Activated gamma-delta T cell treated with anti-CD3 and anti-CD28 coated beads, Interleukin-2, amount 50 U/mL, for 16 hours (primary cell): ENCODE measurements around the gene ANKRD65.
A peak's percentile ranks its signal among the peaks of the same experiment; 100 is the strongest.

Experiments used
- DNase-seq: peaks from one replicate; pipeline ENCODE4 v3.0.0-alpha.2; 2020; ENCODE audit warnings: low read depth

Gene ANKRD65

GRCh38 chr1:1441002-1441888 is 20.2 kb upstream of the ANKRD65 start:
- peak; percentile 30 for DNase-seq

- no peak for DNase-seq
These were observed 19.4 kb upstream of the ANKRD65 start for GRCh38 chr1:1440262-1441001.

DNA sequence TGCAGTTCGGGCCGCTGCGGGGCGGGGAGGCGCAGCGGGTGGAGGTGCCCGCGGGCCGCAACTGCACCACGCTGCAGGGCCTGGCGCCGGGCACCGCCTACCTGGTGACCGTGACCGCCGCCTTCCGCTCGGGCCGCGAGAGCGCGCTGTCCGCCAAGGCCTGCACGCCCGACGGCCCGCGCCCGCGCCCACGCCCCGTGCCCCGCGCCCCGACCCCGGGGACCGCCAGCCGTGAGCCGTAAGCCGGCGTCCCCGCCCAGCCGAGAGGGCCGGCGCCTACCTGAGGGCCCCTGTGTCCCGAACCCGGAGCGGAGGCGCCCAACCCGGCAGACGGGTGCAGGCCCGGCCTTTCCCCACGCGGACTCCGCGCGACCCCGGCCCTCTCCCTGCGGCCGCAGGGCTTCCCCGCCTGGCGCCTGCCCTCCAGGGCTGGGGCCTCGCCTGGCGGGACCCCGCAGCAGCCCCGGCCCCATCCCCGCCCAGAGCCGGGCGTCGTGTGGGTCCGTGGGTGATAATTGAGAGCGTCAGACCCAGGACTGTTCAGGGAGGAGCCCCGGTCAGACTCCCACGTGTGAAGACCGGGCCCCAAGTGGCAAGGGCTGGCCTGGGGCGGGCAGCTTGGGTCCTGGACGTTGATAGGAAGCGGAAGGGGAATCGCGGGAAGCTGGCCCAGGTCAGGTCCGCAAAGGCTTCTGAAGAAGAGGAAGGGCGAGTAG is 18.6 kb upstream of the ANKRD65 start:
- DNase-seq, result no peak

DNA sequence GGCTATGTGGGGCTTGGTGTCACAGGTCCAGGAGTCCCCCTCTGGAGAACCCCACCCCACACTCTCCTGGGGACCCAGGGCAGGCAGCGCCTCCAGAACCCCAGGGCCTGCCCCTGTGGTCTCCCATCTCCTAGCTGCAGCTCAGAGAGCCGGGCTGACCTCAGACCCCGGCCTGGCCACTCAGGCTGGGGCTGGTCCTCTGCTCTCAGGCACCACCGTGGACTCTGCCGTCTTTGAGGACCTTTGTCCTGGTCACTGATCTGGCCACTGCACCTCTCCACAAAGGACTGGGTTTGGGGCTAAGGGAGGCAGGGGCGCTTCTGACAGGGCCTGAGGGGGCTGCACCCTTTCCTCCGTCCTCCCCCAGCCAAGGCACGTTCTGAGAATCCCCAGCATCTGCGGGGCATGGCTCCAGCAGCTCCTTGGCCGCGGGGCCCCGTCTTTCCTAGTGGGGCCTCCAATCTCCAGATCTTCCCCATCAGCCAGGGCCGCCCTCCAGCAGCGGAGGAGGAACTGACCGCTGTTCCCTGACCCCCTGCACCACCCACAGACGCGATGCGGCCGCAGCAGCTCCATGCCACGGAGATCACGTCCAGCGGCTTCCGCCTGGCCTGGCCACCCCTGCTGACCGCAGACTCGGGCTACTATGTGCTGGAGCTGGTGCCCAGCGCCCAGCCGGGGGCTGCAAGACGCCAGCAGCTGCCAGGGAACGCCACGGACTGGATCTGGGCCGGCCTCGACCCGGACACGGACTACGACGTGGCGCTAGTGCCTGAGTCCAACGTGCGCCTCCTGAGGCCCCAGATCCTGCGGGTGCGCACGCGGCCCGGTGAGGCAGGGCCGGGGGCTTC is 17.7 kb upstream of the ANKRD65 start:
- DNase-seq, result no peak

- no peak for DNase-seq
These were observed 16.9 kb upstream of the ANKRD65 start for GRCh38 chr1:1437904-1438376.

GRCh38 chr1:1437033-1437903 is 16.2 kb upstream of the ANKRD65 start:
- no peak for DNase-seq

DNA sequence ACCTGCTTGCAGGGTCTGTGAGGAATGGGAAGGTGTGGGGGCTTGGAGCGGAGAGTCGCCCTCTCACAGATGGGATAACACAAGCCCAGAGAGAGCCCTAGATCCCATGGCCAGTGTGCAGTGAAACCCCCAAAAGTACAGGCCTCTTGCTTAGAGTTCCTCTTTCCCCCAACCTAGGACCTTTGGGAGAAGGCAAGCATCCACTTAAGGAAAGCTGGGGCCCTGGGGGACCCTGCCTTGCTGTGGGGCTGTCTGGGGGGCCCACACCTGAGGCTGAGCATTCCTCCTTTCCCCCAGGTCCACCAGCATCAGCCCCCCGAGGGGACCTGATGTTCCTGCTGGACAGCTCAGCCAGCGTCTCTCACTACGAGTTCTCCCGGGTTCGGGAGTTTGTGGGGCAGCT is 15.6 kb upstream of the ANKRD65 start:
- DNase-seq, result no peak

DNA sequence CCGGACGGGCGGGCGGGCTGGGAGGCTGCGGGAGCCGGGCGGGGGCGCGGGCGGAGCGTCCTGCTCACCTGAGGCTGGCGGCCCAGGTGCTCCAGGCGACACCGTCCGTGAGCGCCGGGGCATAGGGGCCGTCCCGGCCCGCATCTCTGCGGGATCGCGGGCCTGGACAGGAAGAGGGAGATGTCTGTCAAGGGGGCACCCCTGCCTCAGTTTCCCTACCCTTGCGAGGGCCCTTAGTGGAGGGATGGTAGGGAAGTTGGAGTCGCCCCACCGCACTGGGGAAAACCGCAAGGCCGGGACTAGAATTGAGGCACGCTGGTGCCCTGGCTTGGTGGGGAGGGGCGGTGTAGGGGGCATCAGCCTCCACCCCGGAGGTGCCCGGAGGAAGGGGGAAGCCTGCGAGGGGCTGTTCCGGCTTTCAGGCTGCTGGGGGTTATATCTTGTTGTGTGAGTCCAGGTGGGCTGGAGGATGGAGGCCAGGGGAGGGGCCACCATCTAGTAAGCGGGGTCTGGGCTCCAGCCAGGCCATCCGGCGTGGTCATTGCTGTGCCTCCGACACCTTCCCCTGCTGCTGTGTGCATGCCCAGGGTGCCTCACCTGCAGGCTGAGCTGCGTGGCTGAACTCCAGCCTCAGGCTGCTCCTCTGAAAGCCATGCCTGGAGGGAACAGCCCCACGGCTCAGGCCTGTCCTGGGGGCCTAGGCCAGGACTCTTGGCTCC is 15.0 kb upstream of the ANKRD65 start:
- DNase-seq, result no peak

DNA sequence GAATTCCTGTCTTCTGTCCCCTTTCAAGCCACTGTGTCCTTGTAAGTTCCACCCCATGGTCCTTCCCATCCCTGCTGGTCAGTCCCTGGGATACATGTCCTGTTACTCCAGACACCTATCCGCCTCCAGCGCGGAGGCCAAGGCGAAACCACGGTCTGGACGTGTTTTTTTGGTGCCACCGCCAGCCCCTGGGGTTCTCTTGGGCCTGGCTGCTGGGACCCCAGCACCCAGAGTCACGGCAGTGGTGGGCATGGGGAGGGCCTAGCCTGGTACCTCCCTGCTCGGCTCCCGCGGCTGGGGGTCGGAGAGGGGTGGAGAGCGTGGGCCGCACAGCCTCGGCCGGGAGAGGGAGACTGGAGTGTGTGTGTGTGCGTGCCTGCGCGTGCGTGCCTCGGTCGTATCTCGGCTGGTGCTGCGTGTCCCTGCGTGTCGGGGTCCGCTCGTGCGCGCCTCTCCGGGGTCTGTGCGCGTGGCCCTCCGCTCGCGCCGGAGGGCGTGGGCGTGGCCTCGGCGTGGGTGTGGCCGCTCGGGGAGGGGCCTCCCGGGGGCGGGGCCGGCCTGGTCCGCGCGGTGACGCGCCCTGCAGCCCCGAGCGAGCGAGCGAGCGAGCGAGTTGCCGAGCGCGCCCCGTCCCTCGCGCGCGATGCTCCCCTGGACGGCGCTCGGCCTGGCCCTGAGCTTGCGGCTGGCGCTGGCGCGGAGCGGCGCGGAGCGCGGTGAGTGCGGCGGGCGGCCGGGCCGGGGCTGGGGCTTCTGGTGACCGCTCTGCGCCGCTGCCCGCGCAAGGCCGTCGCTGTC is 14.2 kb upstream of the ANKRD65 start, which contains the start of gene VWA1:
Gene VWA1 (plus strand): TSS at position 585 of the 798 bp plus-strand sequence. CDS start 59 bp downstream, at position 644.
- DNase-seq, result no peak

- DNase-seq, result no peak
These were observed 13.7 kb upstream of the ANKRD65 start for GRCh38 chr1:1434824-1435105.

DNA sequence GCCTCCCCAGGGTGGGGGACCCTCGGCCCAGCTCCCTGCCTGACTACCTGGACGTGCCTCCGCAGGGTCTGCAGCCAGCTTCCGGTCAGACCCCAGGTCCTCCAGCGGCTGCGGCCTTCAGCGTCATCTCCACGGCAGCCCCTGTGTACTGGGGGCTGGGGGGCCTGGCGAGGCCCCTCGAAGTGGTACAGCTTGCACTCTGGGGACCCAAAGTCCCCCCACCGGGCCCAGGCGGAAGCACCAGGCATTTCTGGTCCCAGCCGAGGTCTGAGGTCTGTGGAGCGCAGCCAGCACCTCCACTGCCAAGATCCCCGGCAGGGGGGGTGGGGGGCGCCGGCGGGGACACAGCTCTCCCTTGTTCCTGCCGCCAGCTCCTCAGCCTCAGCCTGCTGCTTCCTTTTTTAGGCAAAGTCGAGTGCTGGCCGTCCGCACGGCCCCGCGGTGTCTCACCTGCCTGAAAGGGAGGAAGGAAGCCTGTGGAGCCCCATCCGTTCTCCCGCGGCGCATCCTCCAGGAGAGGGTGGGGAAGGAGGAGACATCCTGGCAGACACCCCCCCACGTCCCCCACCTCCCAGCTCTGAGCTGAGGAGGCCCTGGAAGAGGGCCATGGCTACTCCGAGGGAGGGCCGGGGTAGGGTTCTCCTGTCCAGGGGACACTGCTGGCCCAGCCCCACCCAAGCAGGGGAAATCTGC is 13.2 kb upstream of the ANKRD65 start:
- DNase-seq, result no peak

- DNase-seq, result no peak
These were observed 12.7 kb upstream of the ANKRD65 start for GRCh38 chr1:1433804-1434130.

DNA sequence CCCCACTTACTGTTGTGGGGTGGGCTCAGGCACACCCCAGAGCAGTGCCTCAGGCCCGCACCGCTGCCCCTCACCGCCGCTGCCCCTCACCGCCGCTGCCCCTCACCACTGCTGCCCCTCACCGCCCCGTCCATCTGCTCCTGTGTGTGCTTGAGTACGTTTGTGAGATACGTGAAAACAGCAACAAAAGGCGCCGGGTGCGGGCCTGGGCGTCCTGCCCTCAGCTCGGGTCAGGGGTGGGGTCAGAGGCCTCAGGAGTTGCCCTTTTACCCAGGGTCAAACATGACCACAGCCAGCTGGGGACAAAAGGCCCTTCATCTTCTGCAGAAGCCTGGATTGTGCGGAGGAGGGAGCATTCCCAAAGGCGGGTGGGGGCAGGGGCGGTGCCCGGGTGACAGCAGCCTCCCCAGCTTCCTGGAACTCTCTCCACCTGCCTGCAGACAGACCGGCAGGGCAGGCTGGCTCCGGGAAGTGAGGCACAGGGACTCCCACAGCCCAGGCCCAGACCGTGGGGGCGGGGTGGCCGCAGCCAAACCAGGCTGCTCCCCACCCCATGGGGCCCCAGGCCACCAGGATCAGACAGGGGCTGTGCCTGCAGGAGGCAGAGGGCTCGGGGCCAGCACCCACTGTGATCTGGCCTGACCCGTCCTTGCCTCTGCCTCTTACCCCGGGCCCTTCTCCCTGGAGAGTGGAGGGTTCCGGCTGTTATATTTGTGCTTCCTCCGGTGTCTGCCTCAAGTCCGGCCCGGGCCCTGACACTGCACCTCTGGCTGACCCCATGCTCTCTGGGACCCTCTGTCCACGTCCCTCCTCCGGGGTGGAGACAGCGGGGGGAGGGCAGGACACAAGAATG is 12.1 kb upstream of the ANKRD65 start:
- DNase-seq, result no peak

DNA sequence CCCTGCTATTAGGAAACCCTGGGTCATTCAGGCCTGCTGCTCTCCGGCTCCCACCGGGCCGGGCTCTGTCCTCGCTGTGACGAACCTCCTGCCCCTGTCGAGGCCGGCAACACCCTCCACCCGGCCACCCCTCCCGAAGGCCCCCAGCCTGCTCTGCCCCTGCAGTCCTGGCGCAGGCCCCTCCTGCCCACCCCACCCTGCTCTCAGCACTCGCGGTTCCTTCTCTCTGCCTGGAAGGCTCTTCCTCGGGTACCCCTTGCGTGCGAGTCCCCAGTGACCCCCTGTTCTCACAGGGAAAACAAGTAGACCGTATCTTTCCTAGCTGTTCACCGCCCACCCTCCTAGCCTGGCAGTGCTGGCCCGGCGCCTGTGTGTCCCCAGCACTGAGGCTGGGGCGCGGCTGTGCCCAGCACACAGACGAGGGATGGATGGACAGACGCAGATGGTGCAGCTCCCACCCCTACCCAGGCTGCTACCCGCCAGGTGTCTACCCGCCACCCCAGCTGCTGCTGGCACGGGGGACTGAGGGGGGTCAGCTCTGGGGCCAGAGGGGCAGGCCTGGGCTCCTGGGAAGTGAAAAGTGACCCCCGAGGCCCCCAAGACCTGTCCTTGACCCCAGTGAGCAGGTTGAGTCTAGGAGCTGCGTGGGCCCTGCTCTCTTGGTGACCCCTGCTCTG is 11.3 kb upstream of the ANKRD65 start:
- DNase-seq, result no peak

DNA sequence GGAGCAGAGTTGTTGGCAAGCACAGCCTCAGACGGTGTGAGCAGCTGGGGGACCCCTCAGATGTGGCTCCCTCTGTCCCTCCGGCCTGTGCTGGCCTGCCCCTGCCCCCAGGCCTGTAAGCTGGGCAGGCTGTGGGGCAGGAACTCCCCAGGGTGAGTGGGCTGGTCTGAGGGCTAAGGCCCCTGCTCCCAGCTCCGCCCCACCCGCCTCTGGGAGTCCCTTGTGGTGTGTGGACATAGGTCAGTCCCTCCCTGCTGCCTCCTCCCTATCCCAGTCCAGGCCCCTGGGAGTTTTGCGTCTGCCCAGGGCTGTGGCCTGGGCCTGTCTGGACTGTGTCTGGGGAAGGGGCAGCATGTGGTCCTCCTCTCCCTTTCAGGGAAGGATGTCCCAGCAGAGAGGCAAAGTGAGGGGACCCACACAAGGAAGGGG is 10.8 kb upstream of the ANKRD65 start:
- DNase-seq, result no peak

DNA sequence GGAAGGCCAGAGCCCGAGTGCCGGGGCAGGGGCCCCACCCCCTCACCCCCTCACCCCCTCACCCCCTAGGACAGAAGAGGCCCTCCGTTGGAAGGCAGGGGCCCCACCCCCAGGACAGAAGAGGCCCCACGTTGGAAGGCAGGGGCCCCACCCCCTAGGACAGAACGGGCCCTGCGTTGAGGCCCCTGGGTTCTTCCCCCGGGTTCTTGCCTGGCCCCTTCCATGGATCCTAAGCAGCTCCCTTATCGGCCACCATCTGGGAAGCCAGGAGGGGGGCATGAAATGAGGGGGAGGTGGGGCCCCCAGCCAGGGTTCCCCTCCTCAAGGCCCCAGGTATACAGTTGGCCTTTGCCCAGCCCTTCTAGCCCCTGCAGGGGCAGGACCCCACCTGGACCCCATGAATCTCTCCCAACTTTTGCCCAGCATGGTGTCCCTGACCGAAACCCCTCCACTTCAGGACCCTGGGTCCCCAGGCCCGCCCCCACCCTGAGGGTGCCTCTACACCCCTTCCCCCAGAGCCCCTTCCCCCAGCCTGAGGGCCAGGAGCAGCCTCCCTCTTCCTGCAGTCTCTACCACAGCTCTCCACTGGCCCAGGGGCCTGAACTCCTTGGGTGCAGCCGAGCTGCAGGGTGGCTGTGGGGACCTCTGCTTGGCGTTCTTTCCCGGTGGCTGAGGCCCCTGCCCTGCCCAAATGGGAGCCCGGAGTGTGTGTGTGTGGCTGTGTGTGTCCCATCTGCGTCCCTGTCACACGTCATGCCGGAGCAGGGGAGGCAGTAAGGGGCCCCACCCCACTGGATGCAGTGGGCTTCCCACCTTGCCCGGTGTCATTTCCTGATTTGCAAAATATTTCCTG is 10.1 kb upstream of the ANKRD65 start:
- DNase-seq, result no peak
